CD4-positive, alpha-beta T cell (primary cell): ENCODE measurements around the gene R3HDM2. TPM values are rescaled to one million over a fixed set of nuclear protein-coding genes. Genes with fewer than 3 reads are reported as not detected.

Source experiments
- ATAC-seq: fragments of 200-7000 bp; cut with Tn5 transposase; one replicate; pipeline ENCODE4 v1.10.0; 2022; ENCODE audit warnings: mild to moderate bottlenecking; ENCODE audit not compliant: poor library complexity
- CTCF ChIA-PET: fragments of 350-600 bp; sonication (Branson Sonifier 250); formaldehyde crosslinking; loops from one replicate; lab custom pipeline; 2021; ENCODE audit warnings: antibody characterized with exemption, inconsistent platforms; lab: Charles Lee
- POLR2A ChIA-PET: fragments of 350-600 bp; sonication (Branson Sonifier 250); formaldehyde crosslinking; loops from one replicate; lab custom pipeline; 2021; ENCODE audit warnings: antibody characterized with exemption, inconsistent platforms; lab: Charles Lee
- DNase-seq, 14 experiments: peaks; one replicate each; pipeline ENCODE4 v3.0.0-alpha.2; 2013 to 2020; ENCODE audit warnings: mixed read lengths in 2 of 14
- H3K27ac ChIP-seq, 2 donors: one replicate each; pipeline versions ENCODE4 v1.5.1 to v1.7.0; 2013; ENCODE audit warnings: low read length in 2 of 2, low read depth in 1 of 2, mild to moderate bottlenecking in 1 of 2
- H3K27me3 ChIP-seq, 2 experiments: 1 replicate in 1 of 2; 2 replicates in 1 of 2; pipeline versions ENCODE4 v1.6.1 to v1.7.0; 2013; ENCODE audit warnings: low read length in 2 of 2, control low read depth in 1 of 2, mild to moderate bottlenecking in 1 of 2, moderate library complexity in 1 of 2; ENCODE audit not compliant: insufficient read depth in 2 of 2, control insufficient read depth in 1 of 2
- H3K36me3 ChIP-seq: one replicate; pipeline ENCODE4 v1.6.1; 2013; ENCODE audit warnings: low read length, control low read depth; ENCODE audit not compliant: insufficient read depth
- H3K4me1 ChIP-seq: one replicate; pipeline ENCODE4 v1.6.1; 2013; ENCODE audit warnings: low read length, control low read depth; ENCODE audit not compliant: insufficient read depth
- H3K4me3 ChIP-seq: one replicate; pipeline ENCODE4 v1.5.1; 2013; ENCODE audit warnings: mild to moderate bottlenecking, low read length, moderate library complexity
- H3K9me3 ChIP-seq, 2 experiments: 1 replicate in 1 of 2; 2 replicates in 1 of 2; pipeline versions ENCODE4 v1.6.1 to v1.7.0; 2013; ENCODE audit warnings: low read length in 2 of 2, mild to moderate bottlenecking in 2 of 2, control low read depth in 1 of 2, moderate library complexity in 1 of 2; ENCODE audit not compliant: control insufficient read depth in 1 of 2, insufficient read depth in 1 of 2
- H3K27ac Mint-ChIP-seq: one replicate; pipeline ENCODE4 v1.8.0; 2020; ENCODE audit warnings: mixed read lengths
- H3K27me3 Mint-ChIP-seq: one replicate; pipeline ENCODE4 v1.8.0; 2021; ENCODE audit warnings: mixed read lengths
- H3K36me3 Mint-ChIP-seq: one replicate; pipeline ENCODE4 v1.8.0; 2021; ENCODE audit warnings: low read depth, mixed read lengths
- H3K4me1 Mint-ChIP-seq: one replicate; pipeline ENCODE4 v1.8.0; 2021; ENCODE audit warnings: low read depth, mixed read lengths
- H3K4me3 Mint-ChIP-seq: one replicate; pipeline ENCODE4 v1.8.0; 2020; ENCODE audit warnings: mild to moderate bottlenecking, mixed read lengths
- H3K9me3 Mint-ChIP-seq: one replicate; pipeline ENCODE4 v1.8.0; 2020; ENCODE audit warnings: mixed read lengths
- CTCF ChIP-seq: fragments of 200-600 bp; IDR thresholded peaks from one replicate; pipeline ENCODE4 v1.8.0; 2022; ENCODE audit warnings: antibody characterized with exemption, mild to moderate bottlenecking
- intact Hi-C, 2 experiments: fragments of 100-400 bp; cut with DNase I in 1 of 2; cut with micrococcal nuclease in 1 of 2; formaldehyde crosslinking; loops; one replicate each; pipeline versions ENCODE4 v1.15.1 to v1.9.0; 2023 to 2025; cut with DNase I, micrococcal nuclease
- total RNA-seq, 174 experiments: library from RNA in 2 of 174; stranded (reverse) in 2 of 174; gene quantifications; one replicate each; pipeline ENCODE4 v1.2.3 and lab custom pipeline; 2021 to 2026

R3HDM2 gene
- total RNA-seq, 2 experiments from 2014 or later: 106 to 115 TPM

GRCh38 chr12:57456737-57457490, 26.1 kb upstream of the R3HDM2 start:
- peaks cover 47% of the 10 kb centered on the region for H3K4me1 ChIP-seq
- H3K36me3 ChIP-seq: no peaks in the 10 kb centered on the region
- DNase-seq (no peak), ATAC-seq (no peak)
- Mint-ChIP-seq H3K27me3 (peaks cover 19% of the 10 kb centered on the region), H3K4me3 (peak overlapping the region; percentile 25), H3K27ac (no peak overlapping the region), H3K4me1 (peaks cover 41% of the 10 kb centered on the region), H3K36me3 (peaks cover 8% of the 10 kb centered on the region), H3K9me3 (no peaks in the 10 kb centered on the region)
- peaks cover 9 to 11% of the 10 kb centered on the region in 2 experiments for H3K27me3 ChIP-seq
- POLR2A ChIA-PET: no interaction called here
- CTCF ChIA-PET: interaction anchor here (1.2 kb wide), 1 partner anchor 25 kb away, joined by 3 read pairs; no protein-coding TSS in a partner anchor
- no peaks in the 10 kb centered on the region for H3K9me3 ChIP-seq
- TF ChIP-seq CTCF: no peak
- H3K4me3 ChIP-seq: no peak overlapping the region
- intact Hi-C loops: loop anchor here (2.0 to 10.0 kb wide), 2 partner anchors 28 to 192 kb away; no protein-coding TSS in a partner anchor
- no peak overlapping the region for H3K27ac ChIP-seq

GRCh38 chr12:57456145-57456700, 25.4 kb upstream of the R3HDM2 start:
- Histone ChIP-seq H3K27me3 (peaks cover 6 to 10% of the 10 kb centered on the region in 2 experiments), H3K4me3 (no peak overlapping the region), H3K36me3 (no peaks in the 10 kb centered on the region), H3K4me1 (peaks cover 40% of the 10 kb centered on the region), H3K27ac (no peak overlapping the region), H3K9me3 (no peaks in the 10 kb centered on the region)
- ChIA-PET POLR2A (interaction anchor here (1.1 kb wide), 1 partner anchor 21 kb away, joined by 3 read pairs; no protein-coding TSS in a partner anchor), CTCF (interaction anchor here (0.7 to 1.3 kb wide), 5 partner anchors 9 to 177 kb away, joined by 3 to 5 read pairs (median 3); partner anchors contain the start of gene B4GALNT1)
- ATAC-seq (no peak), DNase-seq (peak in 8 of 14 experiments; percentile 28 to 75 (median 48))
- Mint-ChIP-seq H3K4me1 (peaks cover 34% of the 10 kb centered on the region), H3K27me3 (peaks cover 14% of the 10 kb centered on the region), H3K9me3 (no peaks in the 10 kb centered on the region), H3K27ac (no peak overlapping the region), H3K36me3 (peaks cover 8% of the 10 kb centered on the region), H3K4me3 (peak overlapping the region; percentile 49)
- intact Hi-C loops: loop anchor here (2.0 to 10.0 kb wide), 2 partner anchors 27 to 191 kb away; no protein-coding TSS in a partner anchor
- peak; percentile 56 for TF ChIP-seq CTCF

- Histone ChIP-seq H3K36me3 (no peaks in the 10 kb centered on the region), H3K27ac (no peak overlapping the region), H3K9me3 (no peaks in the 10 kb centered on the region), H3K4me1 (peaks cover 33% of the 10 kb centered on the region), H3K4me3 (no peak overlapping the region), H3K27me3 (peaks cover 0 to 4% of the 10 kb centered on the region in 2 experiments)
- ATAC-seq (no peak), DNase-seq (no peak)
- intact Hi-C loops: loop anchor here (2.0 to 10.0 kb wide), 3 partner anchors 21 to 191 kb away; partner anchors contain the start of gene INHBC (in 1 of the 2)
- peaks cover 11% of the 10 kb centered on the region for H3K27me3 Mint-ChIP-seq
- TF ChIP-seq CTCF: no peak
- H3K4me1 Mint-ChIP-seq: peaks cover 27% of the 10 kb centered on the region
- CTCF ChIA-PET: interaction anchor here (0.7 to 1.3 kb wide), 5 partner anchors 10 to 177 kb away, joined by 3 to 5 read pairs (median 3); partner anchors contain the start of gene B4GALNT1
- H3K27ac Mint-ChIP-seq: no peak overlapping the region
- peaks cover 8% of the 10 kb centered on the region for H3K36me3 Mint-ChIP-seq
- POLR2A ChIA-PET: interaction anchor here (0.8 to 1.1 kb wide), 2 partner anchors 22 to 26 kb away, joined by 3 to 4 read pairs; no protein-coding TSS in a partner anchor
- no peaks in the 10 kb centered on the region for H3K9me3 Mint-ChIP-seq
- no peak overlapping the region for H3K4me3 Mint-ChIP-seq
Observed at GRCh38 chr12:57455374-57456144, 24.7 kb upstream of the R3HDM2 start.
